ENCODE results near the gene RNF175.

Gene RNF175

GRCh38 chr4:153785910-153786721 lies 26.3 kb upstream of the RNF175 start:
- peak; percentile 22 for TF ChIP-seq CTCF (IDR thresholded peaks at IDR 0.05; ENCODE audit: control extremely low read depth, extremely low read depth, low read depth, missing control alignments)
- POLR2A ChIA-PET: no interaction called here

DNA sequence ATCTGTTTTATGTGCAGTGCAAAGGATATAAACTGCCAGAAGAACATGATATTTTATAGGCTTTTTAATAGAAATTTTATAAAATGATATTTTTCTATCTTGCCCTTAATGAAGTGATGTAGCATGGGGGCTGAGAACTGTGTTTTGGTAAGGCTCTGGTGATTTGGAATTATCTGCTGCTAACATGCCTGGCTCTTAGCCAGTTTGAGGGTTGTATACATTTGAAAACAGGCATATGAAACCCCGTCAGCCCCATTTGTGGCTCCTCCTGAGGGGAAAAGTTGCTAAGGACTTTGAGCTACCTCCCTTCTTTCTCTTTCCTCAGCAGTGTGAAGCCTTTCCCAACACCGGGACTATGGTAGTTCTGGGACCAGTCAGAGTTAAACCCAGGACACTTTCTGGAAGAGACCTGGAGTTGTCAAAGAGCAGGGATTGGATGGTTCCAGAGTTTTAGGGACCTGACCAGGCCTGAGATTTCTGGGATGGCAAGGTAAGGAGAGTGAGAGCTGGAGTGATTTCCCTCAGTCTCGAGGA lies 24.4 kb upstream of the RNF175 start:
- TF ChIP-seq CTCF (IDR thresholded peaks at IDR 0.05; ENCODE audit: control extremely low read depth, extremely low read depth, low read depth, missing control alignments): no peak
- ChIA-PET POLR2A (no interaction called here), CTCF (interaction anchor here (1.0 to 2.1 kb wide), 3 partner anchors 7 to 271 kb away, joined by 3 to 6 read pairs (median 4); no protein-coding TSS in a partner anchor)
- no peak for DNase-seq (ENCODE audit: extremely low spot score)

More at GRCh38 chr4:153785910-153786721, 26.3 kb upstream of the RNF175 start:
- peak; percentile 33 for DNase-seq (ENCODE audit: extremely low spot score)
- CTCF ChIA-PET: interaction anchor here (0.8 to 2.1 kb wide), 10 partner anchors 9 to 722 kb away, joined by 3 to 7 read pairs (median 3); no protein-coding TSS in a partner anchor

- ChIA-PET POLR2A (no interaction called here), CTCF (interaction anchor here (1.2 kb wide), 1 partner anchor 11 kb away, joined by 3 read pairs; no protein-coding TSS in a partner anchor)
- no peak for DNase-seq (ENCODE audit: extremely low spot score)
- TF ChIP-seq CTCF (IDR thresholded peaks at IDR 0.05; ENCODE audit: control extremely low read depth, extremely low read depth, low read depth, missing control alignments): no peak
These were observed 22.8 kb upstream of the RNF175 start for GRCh38 chr4:153782581-153782980.

DNA sequence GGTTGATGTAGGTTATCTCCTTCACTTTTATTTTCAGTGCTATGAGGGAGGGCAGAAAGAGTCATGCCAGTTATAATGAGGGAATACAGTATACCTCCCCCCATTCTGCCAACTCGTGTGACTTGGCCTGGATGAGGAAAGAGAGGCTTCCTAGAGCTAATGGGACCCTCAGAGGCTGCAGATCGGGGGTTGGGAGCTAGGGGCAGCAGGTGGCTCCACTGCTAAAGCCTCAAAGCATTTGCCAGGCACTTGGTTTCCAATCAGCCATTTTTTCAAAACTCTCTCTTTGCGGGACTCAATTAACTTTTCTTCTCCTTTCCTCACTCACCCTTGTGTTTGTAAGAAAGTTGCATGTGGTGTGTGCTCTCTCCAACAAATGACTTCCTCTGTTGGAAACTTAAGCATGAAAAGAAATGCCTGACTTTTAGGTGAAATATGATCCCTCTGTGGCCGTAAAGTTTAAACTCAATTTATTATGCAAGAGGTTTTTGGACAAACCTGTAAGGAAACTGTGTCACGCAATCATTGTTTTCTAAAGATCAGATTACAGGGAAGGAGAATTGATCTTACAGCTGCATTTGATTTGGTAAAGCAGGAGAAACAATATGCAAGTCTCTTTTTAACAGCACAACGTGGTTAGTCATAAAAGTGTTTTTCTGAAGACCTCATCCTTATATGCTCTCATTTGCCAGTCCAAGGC lies 22.0 kb upstream of the RNF175 start:
- CTCF ChIA-PET: no interaction called here
- TF ChIP-seq CTCF (IDR thresholded peaks at IDR 0.05; ENCODE audit: control extremely low read depth, extremely low read depth, low read depth, missing control alignments): no peak
- POLR2A ChIA-PET: no interaction called here
- DNase-seq (ENCODE audit: extremely low spot score): no peak

GRCh38 chr4:153781280-153781679 lies 21.5 kb upstream of the RNF175 start:
- TF ChIP-seq CTCF (IDR thresholded peaks at IDR 0.05; ENCODE audit: control extremely low read depth, extremely low read depth, low read depth, missing control alignments): no peak
- ChIA-PET CTCF (interaction anchor here (1.4 kb wide), 2 partner anchors 13 to 31 kb away, joined by 4 to 7 read pairs; no protein-coding TSS in a partner anchor), POLR2A (no interaction called here)
- DNase-seq (ENCODE audit: extremely low spot score): no peak

DNA sequence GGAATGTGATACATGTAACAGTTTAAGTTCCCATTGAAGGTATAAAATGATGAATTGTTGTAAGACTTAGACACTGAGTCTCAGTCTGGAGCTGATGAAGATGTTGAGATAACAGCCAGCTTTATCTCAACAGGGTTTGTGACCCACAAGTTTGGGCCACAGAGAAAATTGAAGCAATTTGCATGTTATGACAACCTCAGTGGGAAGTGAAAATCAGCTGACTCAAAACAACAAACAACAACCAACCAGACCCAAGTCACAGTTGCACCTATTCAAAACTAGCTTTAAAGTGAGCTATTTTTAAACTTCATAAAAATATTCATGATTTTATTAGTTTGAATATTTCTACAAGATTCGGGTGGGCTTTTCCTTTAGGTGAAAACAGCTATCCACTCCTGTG lies 21.1 kb upstream of the RNF175 start:
- ChIA-PET CTCF (interaction anchor here (1.4 kb wide), 2 partner anchors 14 to 31 kb away, joined by 4 to 7 read pairs; no protein-coding TSS in a partner anchor), POLR2A (no interaction called here)
- DNase-seq (ENCODE audit: extremely low spot score): no peak
- TF ChIP-seq CTCF (IDR thresholded peaks at IDR 0.05; ENCODE audit: control extremely low read depth, extremely low read depth, low read depth, missing control alignments): no peak
